ENCODE measurements around the gene DYRK4.

DNA sequence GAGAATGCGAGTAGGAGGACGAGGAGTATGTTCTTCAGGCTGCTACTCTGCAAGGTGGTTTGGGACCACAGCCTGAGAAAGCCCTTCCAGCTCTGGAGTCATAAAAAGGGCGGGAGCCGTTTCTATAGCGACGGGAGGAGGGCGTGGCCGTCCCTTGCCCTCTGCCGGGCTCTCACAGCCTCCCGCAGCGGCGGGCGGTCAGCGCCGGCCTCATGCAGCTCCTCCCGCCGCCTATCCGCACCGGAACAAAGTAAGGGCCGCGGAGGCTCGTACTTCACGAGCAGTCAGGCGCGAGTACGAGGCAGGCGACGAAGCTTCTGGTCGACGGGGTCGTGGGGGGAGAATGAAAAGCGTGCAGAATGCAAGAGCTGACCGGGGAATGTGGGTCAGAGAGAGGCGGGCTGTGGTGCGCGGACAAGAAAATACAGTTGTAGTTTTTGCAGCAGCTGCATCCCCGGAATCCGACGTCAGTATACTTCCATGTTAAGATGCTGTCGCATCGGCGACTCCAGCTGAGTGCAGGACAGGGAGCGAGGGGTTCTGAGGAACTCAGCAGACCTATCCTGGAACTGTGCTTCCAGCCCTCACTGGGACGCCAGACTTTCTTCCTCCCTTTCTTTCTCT lies at the start of gene DYRK4:
- TF ChIP-seq, protein P1, sequence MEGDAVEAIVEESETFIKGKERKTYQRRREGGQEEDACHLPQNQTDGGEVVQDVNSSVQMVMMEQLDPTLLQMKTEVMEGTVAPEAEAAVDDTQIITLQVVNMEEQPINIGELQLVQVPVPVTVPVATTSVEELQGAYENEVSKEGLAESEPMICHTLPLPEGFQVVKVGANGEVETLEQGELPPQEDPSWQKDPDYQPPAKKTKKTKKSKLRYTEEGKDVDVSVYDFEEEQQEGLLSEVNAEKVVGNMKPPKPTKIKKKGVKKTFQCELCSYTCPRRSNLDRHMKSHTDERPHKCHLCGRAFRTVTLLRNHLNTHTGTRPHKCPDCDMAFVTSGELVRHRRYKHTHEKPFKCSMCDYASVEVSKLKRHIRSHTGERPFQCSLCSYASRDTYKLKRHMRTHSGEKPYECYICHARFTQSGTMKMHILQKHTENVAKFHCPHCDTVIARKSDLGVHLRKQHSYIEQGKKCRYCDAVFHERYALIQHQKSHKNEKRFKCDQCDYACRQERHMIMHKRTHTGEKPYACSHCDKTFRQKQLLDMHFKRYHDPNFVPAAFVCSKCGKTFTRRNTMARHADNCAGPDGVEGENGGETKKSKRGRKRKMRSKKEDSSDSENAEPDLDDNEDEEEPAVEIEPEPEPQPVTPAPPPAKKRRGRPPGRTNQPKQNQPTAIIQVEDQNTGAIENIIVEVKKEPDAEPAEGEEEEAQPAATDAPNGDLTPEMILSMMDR (IDR thresholded peaks at IDR 0.05; ENCODE audit: control extremely low read depth in 1 of 3, insufficient read depth in 1 of 3, low read depth in 1 of 3, low read length in 3 of 3): no peak
- TF ChIP-seq SUZ12 (IDR thresholded peaks at IDR 0.05; ENCODE audit: low read length) (no peak), NRF1 (IDR thresholded peaks at IDR 0.05; ENCODE audit: low read depth, low read length) (no peak), MAFK (IDR thresholded peaks at IDR 0.05; ENCODE audit: low read depth, low read length) (no peak), RAD21 (IDR thresholded peaks at IDR 0.05 in 1 of 2, conservative IDR thresholded peaks at IDR 0.05 in 1 of 2; ENCODE audit: low read depth in 2 of 2, low read length in 2 of 2) (peak in 1 of 2 experiments; percentile 20; a peak in 1 of 4 replicates), KDM1A (IDR thresholded peaks at IDR 0.05; ENCODE audit: borderline replicate concordance, low read length) (0 out of 2 replicates have a peak, but pooled peaks have one; percentile 38), POLR2A (IDR thresholded peaks at IDR 0.05; ENCODE audit: control extremely low read depth in 1 of 2, low read depth in 2 of 2, low read length in 2 of 2) (peak in 1 of 2 experiments; percentile 88; a peak in 2 of 3 replicates), CTBP2 (IDR thresholded peaks at IDR 0.05; ENCODE audit: borderline replicate concordance, insufficient read depth, insufficient read length, low read length) (no peak), POLR2AphosphoS5 (IDR thresholded peaks at IDR 0.05; ENCODE audit: low read depth, low read length) (peak; percentile 88), TEAD4 (IDR thresholded peaks at IDR 0.05; ENCODE audit: low read depth, low read length) (peak; percentile 42; the same call in 1 of the 2 replicates), CREB1 (IDR thresholded peaks at IDR 0.05) (no peak)
- TF ChIP-seq, protein P2, sequence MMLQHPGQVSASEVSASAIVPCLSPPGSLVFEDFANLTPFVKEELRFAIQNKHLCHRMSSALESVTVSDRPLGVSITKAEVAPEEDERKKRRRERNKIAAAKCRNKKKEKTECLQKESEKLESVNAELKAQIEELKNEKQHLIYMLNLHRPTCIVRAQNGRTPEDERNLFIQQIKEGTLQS (IDR thresholded peaks at IDR 0.05; ENCODE audit: insufficient read depth, low read depth, low read length): no peak

Measured in H1 (cell line).